IMR-90 (cell line): ENCODE data around the gene KRT76. TPM values are rescaled to one million over a fixed set of nuclear protein-coding genes. Genes with fewer than 3 reads are reported as not detected.

Source experiments
- ATAC-seq: fragments of 200-7000 bp; cut with Tn5 transposase; 2 replicates; pipeline ENCODE4 v1.9.1; 2020; ENCODE audit warnings: low read depth, mild to moderate bottlenecking, moderate library complexity
- BruUV-seq: library from RNA; stranded (reverse); fragments of 400-500 nt; replicated peaks from 2 replicates; lab custom pipeline; 2021; lab: Mats Ljungman, UMichigan
- CTCF ChIA-PET: fragments of 300-600 bp; formaldehyde crosslinking; extraction: SDS; loops from one replicate; lab custom pipeline; 2021; ENCODE audit warnings: antibody characterized with exemption; lab: Yijun Ruan, JAX
- POLR2A ChIA-PET: fragments of 300-600 bp; sonication (Branson Sonifier 250); formaldehyde crosslinking; loops from one replicate; lab custom pipeline; 2022; ENCODE audit warnings: antibody characterized with exemption; ENCODE audit not compliant: unreplicated experiment; lab: Charles Lee
- DNase-seq: peaks from one replicate; pipeline ENCODE4 v3.0.0; 2013
- H2AFZ ChIP-seq: replicated peaks from 2 replicates; pipeline ENCODE3; 2013; ENCODE audit warnings: low read length, mild to moderate bottlenecking; ENCODE audit not compliant: poor library complexity
- H2AK5ac ChIP-seq: 2 replicates; pipeline ENCODE4 v1.6.1; 2013; ENCODE audit warnings: low read depth, low read length, inconsistent platforms
- H2AK9ac ChIP-seq: replicated peaks from 2 replicates; pipeline ENCODE3; 2013; ENCODE audit warnings: mild to moderate bottlenecking, low read depth, low read length, moderate library complexity; ENCODE audit not compliant: poor library complexity
- H2BK120ac ChIP-seq: 2 replicates; pipeline ENCODE4 v1.6.1; 2013; ENCODE audit warnings: low read depth, low read length, inconsistent platforms
- H2BK15ac ChIP-seq: 3 replicates; pipeline ENCODE4 v1.6.1; 2013; ENCODE audit warnings: low read depth, low read length, inconsistent platforms
- H2BK20ac ChIP-seq: 2 replicates; pipeline ENCODE4 v1.6.1; 2013; ENCODE audit warnings: low read depth, mild to moderate bottlenecking, inconsistent platforms, low read length, moderate library complexity
- H2BK5ac ChIP-seq: 2 replicates; pipeline ENCODE4 v1.6.1; 2013; ENCODE audit warnings: mild to moderate bottlenecking, low read depth, low read length, inconsistent platforms; ENCODE audit not compliant: poor library complexity, severe bottlenecking
- H3K14ac ChIP-seq: replicated peaks from 2 replicates; pipeline ENCODE4 v1.6.1; 2013; ENCODE audit warnings: low read depth, low read length, inconsistent platforms
- H3K18ac ChIP-seq: 2 replicates; pipeline ENCODE4 v1.6.1; 2013; ENCODE audit warnings: low read depth, low read length, control low read depth
- H3K23ac ChIP-seq: 2 replicates; pipeline ENCODE4 v1.6.1; 2013; ENCODE audit warnings: low read depth, low read length, inconsistent platforms
- H3K27ac ChIP-seq: 2 replicates; pipeline ENCODE4 v1.5.1; 2013; ENCODE audit warnings: mild to moderate bottlenecking, control low read depth, low read length; ENCODE audit not compliant: insufficient read depth
- H3K27me3 ChIP-seq: 2 replicates; pipeline ENCODE4 v1.6.1; 2013; ENCODE audit warnings: low read length; ENCODE audit not compliant: control insufficient read depth, insufficient read depth
- H3K36me3 ChIP-seq: 2 replicates; pipeline ENCODE4 v1.6.1; 2013; ENCODE audit warnings: low read length, mixed read lengths; ENCODE audit not compliant: control insufficient read depth, insufficient read depth
- H3K4ac ChIP-seq: 2 replicates; pipeline ENCODE4 v1.6.1; 2013; ENCODE audit warnings: low read depth, low read length, inconsistent platforms
- H3K4me1 ChIP-seq: 2 replicates; pipeline ENCODE4 v1.6.1; 2013; ENCODE audit warnings: low read length, mixed read lengths; ENCODE audit not compliant: control insufficient read depth, insufficient read depth
- H3K4me2 ChIP-seq: 2 replicates; pipeline ENCODE4 v1.6.1; 2013; ENCODE audit warnings: low read depth, mild to moderate bottlenecking, control low read depth, low read length, moderate library complexity
- H3K4me3 ChIP-seq: 2 replicates; pipeline ENCODE4 v1.5.1; 2013; ENCODE audit warnings: low read depth, mild to moderate bottlenecking, control low read depth, low read length, moderate library complexity; ENCODE audit not compliant: insufficient read depth
- H3K56ac ChIP-seq: 2 replicates; pipeline ENCODE4 v1.6.1; 2013; ENCODE audit warnings: low read length, inconsistent platforms; ENCODE audit not compliant: insufficient read depth; ENCODE audit errors: extremely low read depth
- H3K79me1 ChIP-seq, 2 experiments: 2 replicates each; pipeline ENCODE4 v1.6.1; 2013; ENCODE audit warnings: low read length in 2 of 2, inconsistent platforms in 1 of 2, low read depth in 1 of 2
- H3K9ac ChIP-seq: 2 replicates; pipeline ENCODE4 v1.6.1; 2013; ENCODE audit warnings: low read depth, low read length, control low read depth
- H3K9me1 ChIP-seq: 2 replicates; pipeline ENCODE4 v1.6.1; 2013; ENCODE audit warnings: low read length, inconsistent platforms; ENCODE audit not compliant: insufficient read depth
- H3K9me3 ChIP-seq: 2 replicates; pipeline ENCODE4 v1.6.1; 2013; ENCODE audit warnings: low read length; ENCODE audit not compliant: control insufficient read depth, insufficient read depth
- H4K20me1 ChIP-seq: 2 replicates; pipeline ENCODE4 v1.6.1; 2013; ENCODE audit warnings: low read length, inconsistent platforms; ENCODE audit not compliant: insufficient read depth
- H4K5ac ChIP-seq: 2 replicates; pipeline ENCODE4 v1.6.1; 2013; ENCODE audit warnings: mild to moderate bottlenecking, low read depth, low read length, control low read depth
- H4K8ac ChIP-seq, 2 experiments: 2 replicates each; pipeline ENCODE4 v1.6.1; 2013; ENCODE audit warnings: low read depth in 2 of 2, low read length in 2 of 2, control low read depth in 1 of 2, inconsistent platforms in 1 of 2
- H4K91ac ChIP-seq: 2 replicates; pipeline ENCODE4 v1.6.1; 2013; ENCODE audit warnings: low read depth, low read length, inconsistent platforms; ENCODE audit not compliant: insufficient read depth
- BHLHE40 ChIP-seq: fragments of 150-350 bp; IDR thresholded peaks from 2 replicates; pipeline ENCODE4 v1.6.1; 2016; ENCODE audit warnings: mild to moderate bottlenecking, low read depth, low read length
- CEBPB ChIP-seq: IDR thresholded peaks from 2 replicates; pipeline ENCODE4 v1.6.1; 2012; ENCODE audit warnings: low read depth, low read length, improper control_type of control experiment
- CHD1 ChIP-seq: IDR thresholded peaks from 2 replicates; pipeline ENCODE4 v1.6.1; 2012; ENCODE audit warnings: low read depth, low read length, improper control_type of control experiment
- ELK1 ChIP-seq: fragments of 150-350 bp; IDR thresholded peaks from 2 replicates; pipeline ENCODE4 v1.6.1; 2016; ENCODE audit warnings: low read depth, mild to moderate bottlenecking, low read length, moderate library complexity, borderline replicate concordance
- FOS ChIP-seq: fragments of 150-350 bp; IDR thresholded peaks from 2 replicates; pipeline ENCODE4 v1.6.1; 2016; ENCODE audit warnings: low read depth, low read length
- MAFK ChIP-seq: IDR thresholded peaks from 2 replicates; pipeline ENCODE4 v1.6.1; 2012; ENCODE audit warnings: low read depth, low read length, improper control_type of control experiment
- MAZ ChIP-seq: IDR thresholded peaks from 2 replicates; pipeline ENCODE4 v1.6.1; 2012; ENCODE audit warnings: low read depth, mild to moderate bottlenecking, low read length, improper control_type of control experiment, moderate library complexity, borderline replicate concordance
- MXI1 ChIP-seq: IDR thresholded peaks from 2 replicates; pipeline ENCODE4 v1.6.1; 2012; ENCODE audit warnings: low read depth, mild to moderate bottlenecking, low read length, moderate library complexity, borderline replicate concordance
- NFE2L2 ChIP-seq: fragments of 150-350 bp; IDR thresholded peaks from 2 replicates; pipeline ENCODE4 v1.6.1; 2016; ENCODE audit warnings: low read depth, mild to moderate bottlenecking, low read length
- POLR2A ChIP-seq: IDR thresholded peaks from 2 replicates; pipeline ENCODE4 v1.6.1; 2012; ENCODE audit warnings: mild to moderate bottlenecking, low read depth, low read length
- RCOR1 ChIP-seq: IDR thresholded peaks from 2 replicates; pipeline ENCODE4 v1.6.1; 2012; ENCODE audit warnings: mild to moderate bottlenecking, low read length, improper control_type of control experiment; ENCODE audit not compliant: insufficient replicate concordance
- RFX5 ChIP-seq: IDR thresholded peaks from 2 replicates; pipeline ENCODE4 v1.8.0; 2012; ENCODE audit warnings: low read depth, mild to moderate bottlenecking, low read length, moderate library complexity
- SMC3 ChIP-seq: fragments of 150-350 bp; IDR thresholded peaks from 2 replicates; pipeline ENCODE4 v1.6.1; 2016; ENCODE audit warnings: low read depth, mild to moderate bottlenecking, antibody characterized with exemption, low read length, moderate library complexity
- USF2 ChIP-seq: fragments of 150-350 bp; IDR thresholded peaks from 2 replicates; pipeline ENCODE4 v1.6.1; 2017; ENCODE audit warnings: mild to moderate bottlenecking, antibody characterized with exemption, low read length, low read depth
- dilution Hi-C: fragments of 300-500 bp; cut with HindIII; formaldehyde crosslinking; loops from one replicate; pipeline ENCODE4 v1.14.3; 2018; ENCODE audit warnings: low sequenced_read_pairs; ENCODE audit not compliant: unreplicated experiment
- in situ Hi-C: fragments of 300-500 bp; cut with MboI; formaldehyde crosslinking; loops from 3 replicates; pipeline ENCODE4 v1.14.3; 2019; ENCODE audit warnings: low sequenced_read_pairs, inconsistent platforms, mixed read lengths
- intact Hi-C: fragments of 100-400 bp; cut with micrococcal nuclease; formaldehyde crosslinking; loops from 2 replicates; pipeline ENCODE4 v1.10.0; 2022
- polyA plus RNA-seq, 3 experiments: library from polyadenylated mRNA; depleted of rRNA; stranded (reverse); fragments of >200 nt; gene quantifications; 2 replicates each; pipeline ENCODE4 v1.2.3, GENCODE V29; 2012; ENCODE audit warnings: low replicate concordance in 1 of 3
- total RNA-seq: library from RNA; depleted of rRNA; stranded (reverse); fragments of >200 nt; gene quantifications from 2 replicates; pipeline ENCODE4 v1.2.3, GENCODE V29; 2012
- TF ChIP-seq, protein P1 (sequence below): conservative IDR thresholded peaks from 2 replicates; pipeline ENCODE4 v1.5.1; 2012; ENCODE audit warnings: mild to moderate bottlenecking, low read depth, low read length, improper control_type of control experiment

The KRT76 gene
- total and polyA plus RNA-seq, 2 of the 4 experiments (the other 2 are of a cell fraction): not detected

GRCh38 chr12:52769946-52770345, 7.2 kb downstream of the KRT76 start:
- Histone ChIP-seq H3K9ac (no peak overlapping the region), H2AFZ (no peak overlapping the region), H3K14ac (no peak overlapping the region), H3K27me3 (peaks cover 19% of the 10 kb centered on the region), H3K9me3 (no peaks in the 10 kb centered on the region), H4K5ac (no peak overlapping the region), H3K27ac (no peak overlapping the region), H4K20me1 (no peaks in the 10 kb centered on the region), H4K91ac (no peak overlapping the region), H2BK5ac (no peak overlapping the region), H2AK5ac (no peak overlapping the region), H4K8ac (no peak overlapping the region), H3K56ac (no peak overlapping the region), H3K4ac (no peak overlapping the region), H2BK20ac (no peak overlapping the region), H3K4me1 (no peaks in the 10 kb centered on the region), H2BK15ac (no peak overlapping the region), H3K9me1 (no peaks in the 10 kb centered on the region), H3K36me3 (no peaks in the 10 kb centered on the region), H3K4me3 (no peak overlapping the region), H2BK120ac (no peak overlapping the region), H3K79me1 (no peaks in the 10 kb centered on the region), H2AK9ac (no peak overlapping the region), H3K4me2 (no peak overlapping the region), H3K23ac (no peak overlapping the region), H3K18ac (no peak overlapping the region)
- ATAC-seq (no peak), DNase-seq (no peak)
- no peak for TF ChIP-seq USF2
- no peak for TF ChIP-seq CEBPB
- no peak for TF ChIP-seq RCOR1
- no peak for TF ChIP-seq NFE2L2
- no peak for TF ChIP-seq SMC3
- TF ChIP-seq, protein P1, sequence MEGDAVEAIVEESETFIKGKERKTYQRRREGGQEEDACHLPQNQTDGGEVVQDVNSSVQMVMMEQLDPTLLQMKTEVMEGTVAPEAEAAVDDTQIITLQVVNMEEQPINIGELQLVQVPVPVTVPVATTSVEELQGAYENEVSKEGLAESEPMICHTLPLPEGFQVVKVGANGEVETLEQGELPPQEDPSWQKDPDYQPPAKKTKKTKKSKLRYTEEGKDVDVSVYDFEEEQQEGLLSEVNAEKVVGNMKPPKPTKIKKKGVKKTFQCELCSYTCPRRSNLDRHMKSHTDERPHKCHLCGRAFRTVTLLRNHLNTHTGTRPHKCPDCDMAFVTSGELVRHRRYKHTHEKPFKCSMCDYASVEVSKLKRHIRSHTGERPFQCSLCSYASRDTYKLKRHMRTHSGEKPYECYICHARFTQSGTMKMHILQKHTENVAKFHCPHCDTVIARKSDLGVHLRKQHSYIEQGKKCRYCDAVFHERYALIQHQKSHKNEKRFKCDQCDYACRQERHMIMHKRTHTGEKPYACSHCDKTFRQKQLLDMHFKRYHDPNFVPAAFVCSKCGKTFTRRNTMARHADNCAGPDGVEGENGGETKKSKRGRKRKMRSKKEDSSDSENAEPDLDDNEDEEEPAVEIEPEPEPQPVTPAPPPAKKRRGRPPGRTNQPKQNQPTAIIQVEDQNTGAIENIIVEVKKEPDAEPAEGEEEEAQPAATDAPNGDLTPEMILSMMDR: no peak
- no peak for TF ChIP-seq RFX5
- TF ChIP-seq BHLHE40: no peak
- no peak for TF ChIP-seq MXI1
- no peak for TF ChIP-seq MAFK
- TF ChIP-seq CHD1: no peak
- no peak for TF ChIP-seq FOS
- TF ChIP-seq POLR2A: no peak
- TF ChIP-seq ELK1: no peak
- no peak for TF ChIP-seq MAZ
- dilution Hi-C loops: no loop called here
- intact Hi-C loops: no loop called here
- CTCF ChIA-PET: no interaction called here
- in situ Hi-C loops: no loop called here
- BruUV-seq: no TSS peak
- POLR2A ChIA-PET: no interaction called here
